Activated CD4-positive, alpha-beta T cell treated with anti-CD3 and anti-CD28 coated beads for 36 hours (primary cell): ENCODE results near the gene RPTOR. TPM values are rescaled to one million over a fixed set of nuclear protein-coding genes. Genes with fewer than 3 reads are reported as not detected.

Source experiments
- ATAC-seq: fragments of 200-7000 bp; cut with Tn5 transposase; one replicate; pipeline ENCODE4 v1.10.0; 2021; ENCODE audit warnings: mild to moderate bottlenecking, moderate library complexity
- CTCF ChIA-PET: fragments of 350-600 bp; sonication (Branson Sonifier 250); formaldehyde crosslinking; loops from one replicate; lab custom pipeline; 2021; ENCODE audit warnings: antibody characterized with exemption; lab: Charles Lee
- POLR2A ChIA-PET: fragments of 350-600 bp; sonication (Branson Sonifier 250); formaldehyde crosslinking; loops from one replicate; lab custom pipeline; 2021; ENCODE audit warnings: antibody characterized with exemption, inconsistent platforms; lab: Charles Lee
- DNase-seq: peaks from one replicate; pipeline ENCODE4 v3.0.0-alpha.2; 2020
- H3K27ac Mint-ChIP-seq: one replicate; pipeline ENCODE4 v1.8.0; 2021; ENCODE audit warnings: mixed read lengths
- H3K27me3 Mint-ChIP-seq: one replicate; pipeline ENCODE4 v1.8.0; 2021; ENCODE audit warnings: mixed read lengths
- H3K36me3 Mint-ChIP-seq: one replicate; pipeline ENCODE4 v1.8.0; 2021; ENCODE audit warnings: low read depth, mixed read lengths
- H3K4me1 Mint-ChIP-seq: one replicate; pipeline ENCODE4 v1.8.0; 2021; ENCODE audit warnings: mixed read lengths
- H3K4me3 Mint-ChIP-seq: one replicate; pipeline ENCODE4 v1.8.0; 2021; ENCODE audit warnings: mild to moderate bottlenecking, moderate library complexity, mixed read lengths
- H3K9me3 Mint-ChIP-seq: one replicate; pipeline ENCODE4 v1.8.0; 2021; ENCODE audit warnings: low read depth, mixed read lengths
- intact Hi-C, 2 experiments: fragments of 100-400 bp; cut with DNase I in 1 of 2; cut with micrococcal nuclease in 1 of 2; formaldehyde crosslinking; loops; one replicate each; pipeline versions ENCODE4 v1.14.2 to v1.15.1; 2022 to 2024; cut with DNase I, micrococcal nuclease
- total RNA-seq, 2 experiments: library from RNA; stranded (reverse); gene quantifications; one replicate each; pipeline ENCODE4 v1.2.3, GENCODE V29; 2021

The RPTOR gene
- total RNA-seq, 2 experiments from 2014 or later, result 48.6 to 58.1 TPM

DNA sequence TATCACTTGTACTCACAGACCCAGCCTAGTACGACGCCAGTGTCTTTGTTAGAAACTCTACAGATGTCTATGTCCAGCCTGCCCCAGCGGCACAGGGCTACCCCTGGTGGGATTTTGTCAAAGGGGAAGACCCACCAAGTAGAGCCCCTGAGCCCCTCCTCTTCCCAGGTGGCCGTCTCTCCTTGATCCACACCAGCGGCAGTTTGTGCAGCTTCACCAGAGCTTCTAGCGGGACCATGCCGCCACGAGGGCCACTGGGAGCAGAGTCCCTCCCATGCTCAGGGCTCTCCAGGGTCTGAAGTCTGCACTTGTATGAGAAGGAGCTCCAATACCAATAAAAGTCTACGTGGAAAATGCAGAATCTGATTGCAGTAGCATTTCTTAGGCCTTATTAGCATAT is 157.1 kb downstream of the RPTOR start:
- ATAC-seq (no peak), DNase-seq (no peak)
- CTCF ChIA-PET, result interaction anchor here (1.4 kb wide), 1 partner anchor 198 kb away, joined by 4 read pairs; no protein-coding TSS in a partner anchor
- POLR2A ChIA-PET, result no interaction called here
- Mint-ChIP-seq H3K27ac (no peak overlapping the region), H3K27me3 (no peaks in the 10 kb centered on the region), H3K36me3 (peaks cover 12% of the 10 kb centered on the region), H3K4me3 (no peak overlapping the region), H3K9me3 (peaks cover 10% of the 10 kb centered on the region), H3K4me1 (peaks cover 68% of the 10 kb centered on the region)
- intact Hi-C loops, result no loop called here

DNA sequence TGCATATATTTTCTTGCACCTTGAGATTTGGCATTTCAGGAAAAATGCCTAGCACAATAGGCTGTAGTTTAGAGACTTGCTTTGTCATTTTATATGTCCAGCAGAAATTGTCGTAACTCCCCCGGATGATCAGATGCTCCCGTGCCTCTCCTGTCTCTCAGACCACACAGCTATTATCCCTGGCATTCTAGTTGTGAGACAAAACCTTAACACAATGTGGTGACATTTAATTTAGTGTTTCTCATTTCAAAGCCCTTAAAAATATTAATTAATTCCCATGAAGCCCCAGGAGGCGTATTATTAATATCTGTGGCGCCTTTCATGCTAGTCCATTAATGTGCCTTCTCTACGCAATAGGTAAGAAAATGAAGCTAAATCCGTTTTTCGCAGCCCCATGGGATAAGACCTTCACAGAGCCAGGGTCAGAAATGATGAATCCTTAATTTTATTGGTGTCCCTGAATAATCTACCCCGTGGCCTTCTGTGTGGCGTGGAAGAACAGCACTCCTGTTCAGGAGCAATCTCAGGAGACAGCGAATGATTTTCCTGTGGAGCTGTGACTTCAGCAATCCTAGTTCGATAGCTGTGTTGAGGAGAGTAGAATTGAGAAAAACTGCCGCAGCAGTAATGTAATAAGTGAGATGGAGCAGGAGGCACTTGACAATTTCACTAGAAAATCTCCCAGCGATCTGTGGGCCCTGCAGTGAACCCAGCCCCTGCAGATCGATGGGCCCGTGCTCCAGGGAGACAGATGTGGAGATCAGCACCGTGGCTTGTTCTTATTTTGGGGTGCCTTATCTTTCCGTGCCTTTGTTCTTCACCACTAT is 157.9 kb downstream of the RPTOR start:
- Mint-ChIP-seq H3K9me3 (peaks cover 10% of the 10 kb centered on the region), H3K36me3 (peaks cover 13% of the 10 kb centered on the region), H3K27ac (peak overlapping the region; percentile 87), H3K27me3 (no peaks in the 10 kb centered on the region), H3K4me3 (peak overlapping the region; percentile 3), H3K4me1 (peaks cover 64% of the 10 kb centered on the region)
- DNase-seq (no peak), ATAC-seq (no peak)
- ChIA-PET POLR2A (no interaction called here), CTCF (interaction anchor here (0.5 to 1.4 kb wide), 3 partner anchors 34 to 197 kb away, joined by 3 to 4 read pairs (median 3); no protein-coding TSS in a partner anchor)
- intact Hi-C loops, result no loop called here

DNA sequence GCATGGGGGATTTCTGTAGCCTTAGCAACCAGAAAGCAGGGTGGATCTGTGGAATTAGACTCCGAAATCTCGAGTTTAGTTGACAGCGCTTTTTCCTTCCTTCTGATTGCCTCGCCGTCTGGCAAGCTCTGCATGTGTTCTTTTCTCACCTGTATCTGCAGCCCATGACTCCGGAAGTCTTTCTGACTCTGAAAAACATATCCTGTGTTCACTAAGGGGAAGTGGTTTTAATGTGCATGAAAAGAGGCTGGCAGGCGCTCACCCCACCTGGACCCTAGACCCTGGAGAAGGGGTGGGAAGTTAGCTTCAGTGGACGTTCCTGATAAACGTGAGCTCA is 158.5 kb downstream of the RPTOR start:
- intact Hi-C loops, result no loop called here
- peaks cover 10% of the 10 kb centered on the region for H3K9me3 Mint-ChIP-seq
- no peaks in the 10 kb centered on the region for H3K27me3 Mint-ChIP-seq
- ChIA-PET CTCF (interaction anchor here (0.5 to 1.2 kb wide), 2 partner anchors 34 to 37 kb away, joined by 3 read pairs; no protein-coding TSS in a partner anchor), POLR2A (no interaction called here)
- H3K4me1 Mint-ChIP-seq, result peaks cover 59% of the 10 kb centered on the region
- peaks cover 18% of the 10 kb centered on the region for H3K36me3 Mint-ChIP-seq
- H3K4me3 Mint-ChIP-seq, result no peak overlapping the region
- H3K27ac Mint-ChIP-seq, result peak overlapping the region; percentile 87
- DNase-seq, result peak; percentile 41
- ATAC-seq, result peak; percentile 79

DNA sequence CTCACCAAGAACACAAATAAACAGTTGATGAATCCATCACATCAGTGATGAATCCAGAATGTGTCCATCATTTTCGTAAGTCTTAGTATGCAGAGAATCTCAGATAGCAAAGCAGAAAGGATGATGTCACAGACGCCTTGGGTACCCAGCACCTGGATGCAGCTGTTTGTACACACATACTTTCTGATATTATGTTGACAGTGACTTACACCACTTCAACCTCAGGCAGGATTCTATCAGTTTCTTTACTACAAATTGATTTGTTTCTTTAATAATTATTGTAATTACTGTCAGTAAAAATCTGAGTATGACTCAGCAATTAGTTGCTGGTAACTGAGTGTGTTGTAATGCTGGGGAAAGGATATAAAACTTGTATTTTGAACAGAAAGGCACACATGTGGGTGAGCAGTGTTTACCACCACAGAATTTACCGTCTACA is 159.8 kb downstream of the RPTOR start:
- DNase-seq (no peak), ATAC-seq (peak; percentile 28)
- intact Hi-C loops, result no loop called here
- Mint-ChIP-seq H3K4me1 (peaks cover 59% of the 10 kb centered on the region), H3K36me3 (peaks cover 24% of the 10 kb centered on the region), H3K4me3 (no peak overlapping the region), H3K27me3 (no peaks in the 10 kb centered on the region), H3K27ac (peak overlapping the region; percentile 87), H3K9me3 (peaks cover 10% of the 10 kb centered on the region)
- ChIA-PET CTCF (interaction anchor here (0.7 kb wide), 1 partner anchor 1301 kb away, joined by 4 read pairs; no protein-coding TSS in a partner anchor), POLR2A (interaction anchor here (0.7 kb wide), 1 partner anchor 226 kb away, joined by 3 read pairs; no protein-coding TSS in a partner anchor)

DNA sequence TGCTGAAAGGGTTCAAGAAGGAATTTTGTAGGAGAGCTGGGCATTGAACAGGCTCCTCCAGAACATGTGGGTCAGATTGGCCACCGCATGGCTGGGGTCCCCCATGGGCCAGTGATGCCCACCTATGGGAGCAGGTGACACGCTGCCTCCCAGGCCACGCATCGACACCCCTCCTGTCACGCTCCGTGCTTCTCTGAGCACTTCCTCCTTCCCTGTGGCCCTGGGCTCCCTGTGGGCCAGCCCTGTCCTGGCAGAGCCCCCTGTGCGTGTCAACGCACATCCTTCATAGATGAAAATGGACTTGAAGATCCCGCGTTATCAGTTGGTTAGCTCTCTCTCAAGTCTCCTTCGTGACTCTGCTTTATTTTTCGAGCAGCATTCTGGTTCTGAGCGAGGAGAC is 160.3 kb downstream of the RPTOR start:
- ChIA-PET CTCF (interaction anchor here (0.7 kb wide), 1 partner anchor 1302 kb away, joined by 4 read pairs; no protein-coding TSS in a partner anchor), POLR2A (no interaction called here)
- no peaks in the 10 kb centered on the region for H3K27me3 Mint-ChIP-seq
- ATAC-seq, result no peak
- peaks cover 29% of the 10 kb centered on the region for H3K36me3 Mint-ChIP-seq
- peaks cover 7% of the 10 kb centered on the region for H3K9me3 Mint-ChIP-seq
- no peak for DNase-seq
- H3K4me1 Mint-ChIP-seq, result peaks cover 58% of the 10 kb centered on the region
- intact Hi-C loops, result no loop called here
- peak overlapping the region; percentile 53 for H3K27ac Mint-ChIP-seq
- no peak overlapping the region for H3K4me3 Mint-ChIP-seq

DNA sequence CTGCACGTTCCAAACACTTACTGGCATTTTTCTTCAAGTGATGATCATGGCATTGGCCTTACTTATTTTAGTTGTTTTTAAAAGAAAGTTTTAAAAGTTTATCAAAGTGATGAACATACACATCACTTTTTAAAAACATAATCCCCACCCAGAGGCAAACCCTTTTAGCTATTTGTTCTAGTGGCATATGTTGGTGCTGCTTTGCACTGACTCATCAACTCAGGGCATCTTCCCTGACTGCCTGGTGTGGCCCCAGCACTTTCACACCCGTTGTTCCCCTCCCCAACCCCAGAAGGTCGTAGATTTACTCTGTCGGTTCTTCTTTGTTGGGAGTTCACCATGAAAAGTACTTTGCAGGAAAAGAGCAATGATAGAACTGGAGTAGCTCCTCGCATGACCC is 161.3 kb downstream of the RPTOR start:
- DNase-seq (no peak), ATAC-seq (peak; percentile 42)
- Mint-ChIP-seq H3K4me1 (peaks cover 52% of the 10 kb centered on the region), H3K27ac (no peak overlapping the region), H3K4me3 (no peak overlapping the region), H3K27me3 (no peaks in the 10 kb centered on the region), H3K36me3 (peaks cover 25% of the 10 kb centered on the region), H3K9me3 (no peaks in the 10 kb centered on the region)
- ChIA-PET POLR2A (no interaction called here), CTCF (no interaction called here)
- intact Hi-C loops, result no loop called here

DNA sequence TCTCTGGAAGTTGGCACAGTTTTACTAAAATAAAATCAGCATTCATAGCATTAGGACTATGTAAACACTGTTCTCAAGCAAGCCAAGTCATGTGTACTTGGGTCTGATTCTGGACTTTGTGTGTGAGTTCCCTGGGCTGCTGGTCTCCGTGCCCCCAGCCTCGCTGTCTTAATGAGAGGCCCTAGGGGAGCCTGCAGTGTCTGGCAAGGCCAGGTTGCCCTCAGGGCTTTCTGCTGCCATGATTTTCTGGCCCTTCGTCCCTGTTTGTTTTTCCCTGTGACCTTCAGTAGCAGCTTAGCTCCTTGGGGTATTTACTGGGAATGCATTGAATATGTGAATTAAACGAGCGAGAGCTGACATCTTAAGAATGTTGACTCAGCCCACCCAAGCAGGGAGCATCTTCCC is 161.8 kb downstream of the RPTOR start:
- peaks cover 53% of the 10 kb centered on the region for H3K4me1 Mint-ChIP-seq
- peaks cover 25% of the 10 kb centered on the region for H3K36me3 Mint-ChIP-seq
- no peaks in the 10 kb centered on the region for H3K9me3 Mint-ChIP-seq
- ATAC-seq (no peak), DNase-seq (no peak)
- intact Hi-C loops, result no loop called here
- ChIA-PET CTCF (interaction anchor here (0.6 to 0.9 kb wide), 2 partner anchors 24 to 132 kb away, joined by 3 read pairs; no protein-coding TSS in a partner anchor), POLR2A (no interaction called here)
- H3K27me3 Mint-ChIP-seq, result no peaks in the 10 kb centered on the region
- H3K27ac Mint-ChIP-seq, result no peak overlapping the region
- no peak overlapping the region for H3K4me3 Mint-ChIP-seq

DNA sequence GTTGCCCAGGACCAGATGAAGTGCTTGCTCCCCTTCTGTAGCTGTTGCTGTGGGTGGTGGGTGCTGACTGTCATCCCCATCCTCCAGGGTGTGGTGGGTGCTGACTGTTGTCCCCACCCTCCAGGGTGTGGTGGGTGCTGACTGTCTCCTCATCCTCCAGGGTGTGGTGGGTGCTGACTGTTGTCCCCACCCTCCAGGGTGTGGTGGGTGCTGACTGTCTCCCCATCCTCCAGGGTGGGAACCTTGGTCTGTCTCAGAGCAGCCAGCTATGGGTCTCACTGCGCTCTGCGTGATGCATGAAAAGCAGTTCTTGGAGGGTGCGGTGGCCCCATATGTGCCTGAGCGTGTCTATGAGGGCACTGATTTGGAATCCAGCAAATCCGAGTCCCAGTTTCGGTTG is 163.8 kb downstream of the RPTOR start:
- no peaks in the 10 kb centered on the region for H3K9me3 Mint-ChIP-seq
- POLR2A ChIA-PET, result no interaction called here
- no peak overlapping the region for H3K27ac Mint-ChIP-seq
- ATAC-seq (no peak), DNase-seq (no peak)
- no peaks in the 10 kb centered on the region for H3K27me3 Mint-ChIP-seq
- CTCF ChIA-PET, result no interaction called here
- H3K36me3 Mint-ChIP-seq, result peaks cover 28% of the 10 kb centered on the region
- intact Hi-C loops, result no loop called here
- H3K4me3 Mint-ChIP-seq, result no peak overlapping the region
- peaks cover 47% of the 10 kb centered on the region for H3K4me1 Mint-ChIP-seq

DNA sequence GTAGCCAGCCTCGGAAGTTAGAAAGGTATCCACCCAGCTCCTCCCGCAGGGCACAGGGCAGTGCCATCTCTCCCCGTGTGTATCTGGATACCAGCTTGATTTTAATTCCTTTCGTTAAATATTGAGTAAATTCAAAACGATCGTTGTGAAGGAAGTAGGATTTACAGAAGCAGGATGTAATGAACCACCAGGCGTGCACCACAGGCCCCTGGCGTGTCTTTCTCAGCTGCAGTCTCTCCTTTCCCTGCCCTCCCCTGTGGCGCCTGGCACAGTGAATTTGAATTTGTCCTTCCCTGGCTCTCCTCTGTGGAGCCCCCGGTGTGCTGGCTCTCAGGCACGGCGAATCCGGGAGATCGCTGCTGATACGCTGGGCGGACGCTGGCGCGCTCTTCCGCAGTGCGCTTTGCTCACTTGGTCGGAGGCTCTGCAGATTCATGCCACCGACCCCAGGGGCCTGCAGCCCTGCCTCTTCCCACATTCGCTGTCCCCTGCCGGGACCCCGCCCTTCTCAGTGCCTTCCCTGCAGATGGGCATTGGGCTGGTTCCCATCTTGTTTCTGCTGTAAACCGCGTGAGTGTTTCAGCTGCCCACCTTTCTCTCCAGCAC is 164.6 kb downstream of the RPTOR start:
- no peak overlapping the region for H3K27ac Mint-ChIP-seq

DNA sequence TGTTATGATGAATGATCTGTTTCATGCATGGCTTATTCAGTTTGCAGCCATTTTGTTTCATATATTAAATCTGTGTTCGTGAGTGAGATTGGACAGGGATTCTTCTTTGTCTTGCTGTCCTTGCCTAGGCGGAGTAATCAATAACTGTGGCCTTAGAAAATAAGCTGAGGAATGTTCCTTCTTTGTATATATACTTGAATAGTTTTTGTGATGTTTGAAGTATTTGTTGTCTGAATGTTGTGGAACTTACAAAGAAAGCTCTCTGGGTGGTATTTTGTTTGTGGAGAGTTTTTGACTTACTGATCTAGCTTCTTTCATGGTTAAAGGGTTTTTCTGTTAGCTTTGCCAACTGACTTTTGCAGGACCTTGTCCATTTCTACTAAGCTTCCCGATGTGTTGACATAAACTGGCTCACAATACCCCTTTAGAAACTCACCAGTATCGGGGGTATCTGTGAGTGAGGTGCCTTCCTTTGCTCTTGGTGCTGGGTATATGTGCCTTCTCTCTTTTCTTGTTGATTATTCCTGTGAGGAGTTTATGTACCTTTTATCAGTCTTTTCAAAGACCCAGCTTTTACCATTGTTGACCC is 166.2 kb downstream of the RPTOR start:
- H3K9me3 Mint-ChIP-seq, result no peaks in the 10 kb centered on the region
- CTCF ChIA-PET, result interaction anchor here (0.7 kb wide), 1 partner anchor 193 kb away, joined by 3 read pairs; no protein-coding TSS in a partner anchor
- ATAC-seq (no peak), DNase-seq (no peak)
- no peak overlapping the region for H3K4me3 Mint-ChIP-seq
- no peaks in the 10 kb centered on the region for H3K27me3 Mint-ChIP-seq
- intact Hi-C loops, result no loop called here
- H3K36me3 Mint-ChIP-seq, result peaks cover 29% of the 10 kb centered on the region
- H3K27ac Mint-ChIP-seq, result no peak overlapping the region
- POLR2A ChIA-PET, result no interaction called here
- peaks cover 26% of the 10 kb centered on the region for H3K4me1 Mint-ChIP-seq

More for the DNA sequence above, 164.6 kb downstream of the RPTOR start:
- ATAC-seq, result no peak
- Mint-ChIP-seq H3K9me3 (no peaks in the 10 kb centered on the region), H3K4me3 (no peak overlapping the region), H3K4me1 (peaks cover 40% of the 10 kb centered on the region), H3K36me3 (peaks cover 27% of the 10 kb centered on the region), H3K27me3 (no peaks in the 10 kb centered on the region)
- intact Hi-C loops, result no loop called here
- POLR2A ChIA-PET, result no interaction called here
- no peak for DNase-seq
- CTCF ChIA-PET, result no interaction called here

DNA sequence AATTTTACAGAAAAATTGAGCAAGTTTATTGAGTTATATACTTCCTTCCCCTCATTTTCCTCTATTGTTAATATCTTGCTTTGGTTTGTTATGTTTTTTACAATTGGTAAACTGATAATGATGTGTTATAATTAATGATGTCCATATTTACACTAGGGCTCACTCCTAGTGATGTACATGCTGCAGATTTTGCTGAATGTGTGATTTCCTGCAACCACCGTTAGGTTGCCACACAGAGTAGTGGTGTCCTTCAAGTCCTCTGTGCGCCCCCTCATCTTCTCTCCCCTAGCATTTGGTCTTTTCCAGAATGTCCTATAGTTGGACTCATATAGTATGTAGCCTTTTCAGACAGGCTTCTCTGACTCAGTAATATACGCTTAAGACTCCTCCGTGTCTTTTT is 167.5 kb downstream of the RPTOR start:
- intact Hi-C loops, result no loop called here
- Mint-ChIP-seq H3K4me3 (no peak overlapping the region), H3K27me3 (no peaks in the 10 kb centered on the region), H3K36me3 (peaks cover 35% of the 10 kb centered on the region), H3K27ac (no peak overlapping the region), H3K4me1 (peaks cover 18% of the 10 kb centered on the region), H3K9me3 (no peaks in the 10 kb centered on the region)
- CTCF ChIA-PET, result interaction anchor here (0.6 kb wide), 1 partner anchor 613 kb away, joined by 3 read pairs; no protein-coding TSS in a partner anchor
- ATAC-seq (no peak), DNase-seq (no peak)
- POLR2A ChIA-PET, result no interaction called here
